SU-DHL-6 (cell line): ENCODE data around the gene MCCC2.
A peak's percentile ranks its signal among the peaks of the same experiment; 100 is the strongest.

Source experiments
- H2AFZ ChIP-seq: fragments of 200-600 bp; sonication (generic); 2 replicates; pipeline ENCODE4 v1.6.1; 2014; ENCODE audit warnings: low read depth, mild to moderate bottlenecking, moderate library complexity, mixed read lengths, antibody characterized with exemption, low read length; ENCODE audit not compliant: severe bottlenecking
- H3F3A ChIP-seq: fragments of 200-600 bp; shearing (Covaris generic); 2 replicates; pipeline ENCODE4 v1.6.0; 2016; ENCODE audit warnings: antibody characterized with exemption, mild to moderate bottlenecking; ENCODE audit not compliant: insufficient read depth
- H3K27ac ChIP-seq: fragments of 200-600 bp; sonication (generic); 2 replicates; pipeline ENCODE4 v1.5.1; 2016; ENCODE audit warnings: low read depth, mild to moderate bottlenecking, low read length, moderate library complexity, mixed read lengths
- H3K27me3 ChIP-seq: fragments of 200-600 bp; sonication (generic), shearing (Covaris generic); 2 replicates; pipeline ENCODE4 v1.6.0; 2014; ENCODE audit warnings: mild to moderate bottlenecking, low read length
- H3K36me3 ChIP-seq: fragments of 200-600 bp; sonication (generic); 2 replicates; pipeline ENCODE4 v1.6.1; 2014; ENCODE audit warnings: mild to moderate bottlenecking, low read length, mixed read lengths
- H3K4me2 ChIP-seq: fragments of 300-600, 200-600 bp; shearing (Covaris generic), sonication (generic); 2 replicates; pipeline ENCODE4 v1.6.0; 2014; ENCODE audit warnings: low read length, low read depth, mild to moderate bottlenecking; ENCODE audit not compliant: poor library complexity, severe bottlenecking
- H3K4me3 ChIP-seq: fragments of 200-600 bp; sonication (generic); 2 replicates; pipeline ENCODE4 v1.5.1; 2014; ENCODE audit warnings: antibody characterized with exemption, low read length, mild to moderate bottlenecking, mixed read lengths; ENCODE audit not compliant: insufficient read depth, poor library complexity, severe bottlenecking
- H3K79me2 ChIP-seq: fragments of 200-600 bp; sonication (generic); 2 replicates; pipeline ENCODE4 v1.6.1; 2014; ENCODE audit warnings: mild to moderate bottlenecking, low read length, moderate library complexity; ENCODE audit not compliant: insufficient read depth
- H3K9ac ChIP-seq: fragments of 200-600 bp; sonication (generic); 2 replicates; pipeline ENCODE4 v1.7.0; 2014; ENCODE audit warnings: mild to moderate bottlenecking, low read length
- H3K9me2 ChIP-seq: fragments of 200-600 bp; sonication (generic); replicated peaks from 2 replicates; pipeline ENCODE4 v1.6.1; 2014; ENCODE audit warnings: low read length; ENCODE audit not compliant: insufficient read depth
- H3K9me3 ChIP-seq: fragments of 200-600 bp; sonication (generic); 2 replicates; pipeline ENCODE4 v1.6.1; 2014; ENCODE audit warnings: low read length, mixed read lengths; ENCODE audit not compliant: insufficient read depth
- H4K20me1 ChIP-seq: fragments of 200-600 bp; sonication (generic); 2 replicates; pipeline ENCODE4 v1.6.1; 2014; ENCODE audit warnings: low read depth, mild to moderate bottlenecking, antibody characterized with exemption, low read length, moderate library complexity, mixed read lengths
- CTCF ChIP-seq: fragments of 200-600 bp; sonication (generic); IDR thresholded peaks from one replicate; pipeline ENCODE4 v1.5.1; 2017; ENCODE audit warnings: antibody characterized with exemption, mild to moderate bottlenecking, low read length, moderate library complexity; ENCODE audit not compliant: insufficient read depth, poor library complexity, severe bottlenecking
- EZH2phosphoT487 ChIP-seq: fragments of 200-600 bp; sonication (generic), shearing (Covaris generic); conservative IDR thresholded peaks from 2 replicates; pipeline ENCODE4 v1.6.1; 2018; ENCODE audit warnings: mild to moderate bottlenecking, antibody characterized with exemption, low read length, moderate library complexity, mixed read lengths

MCCC2 gene

GRCh38 chr5:71652349-71652748 is 65.2 kb downstream of the MCCC2 start:
- Histone ChIP-seq H2AFZ (no peak overlapping the region), H3K79me2 (no peaks in the 10 kb centered on the region), H3K9me3 (no peaks in the 10 kb centered on the region), H3K9me2 (no peaks in the 10 kb centered on the region), H3K36me3 (peaks cover 3% of the 10 kb centered on the region; the same call in 1 of the 2 replicates), H4K20me1 (no peaks in the 10 kb centered on the region), H3F3A (no peaks in the 10 kb centered on the region), H3K9ac (no peak overlapping the region), H3K27me3 (no peaks in the 10 kb centered on the region), H3K4me3 (no peak overlapping the region), H3K27ac (no peak overlapping the region), H3K4me2 (no peak overlapping the region)
- TF ChIP-seq CTCF (no peak), EZH2phosphoT487 (no peak)

GRCh38 chr5:71652803-71653543 is 65.8 kb downstream of the MCCC2 start:
- H3K27ac ChIP-seq: no peak overlapping the region
- no peak overlapping the region for H3K4me3 ChIP-seq

GRCh38 chr5:71658916-71659662 is 71.9 kb downstream of the MCCC2 start:
- TF ChIP-seq CTCF: peak; percentile 17
- no peak for TF ChIP-seq EZH2phosphoT487

More at GRCh38 chr5:71652803-71653543, 65.8 kb downstream of the MCCC2 start:
- Histone ChIP-seq H3K4me2 (no peak overlapping the region), H3K36me3 (peaks cover 3% of the 10 kb centered on the region; the same call in 1 of the 2 replicates), H2AFZ (no peak overlapping the region), H3K79me2 (no peaks in the 10 kb centered on the region), H3K9me3 (no peaks in the 10 kb centered on the region), H3K9ac (no peak overlapping the region), H3F3A (no peaks in the 10 kb centered on the region), H3K9me2 (no peaks in the 10 kb centered on the region), H4K20me1 (no peaks in the 10 kb centered on the region), H3K27me3 (no peaks in the 10 kb centered on the region)
- no peak for TF ChIP-seq EZH2phosphoT487
- no peak for TF ChIP-seq CTCF

More at GRCh38 chr5:71658916-71659662, 71.9 kb downstream of the MCCC2 start:
- no peak overlapping the region for H2AFZ ChIP-seq
- no peak overlapping the region for H3K27ac ChIP-seq
- no peak overlapping the region for H3K4me3 ChIP-seq
- 0 out of 2 replicates have a peak, but pooled peaks cover 4% of the 10 kb centered on the region for H3F3A ChIP-seq
- no peaks in the 10 kb centered on the region for H3K9me3 ChIP-seq
- H3K4me2 ChIP-seq: no peak overlapping the region
- no peaks in the 10 kb centered on the region for H4K20me1 ChIP-seq
- no peaks in the 10 kb centered on the region for H3K9me2 ChIP-seq
- no peaks in the 10 kb centered on the region for H3K79me2 ChIP-seq
- H3K36me3 ChIP-seq: peaks cover 3% of the 10 kb centered on the region; the same call in 1 of the 2 replicates
- H3K9ac ChIP-seq: no peak overlapping the region
- no peaks in the 10 kb centered on the region for H3K27me3 ChIP-seq
